A549 (cell line): ENCODE data around the gene AMACR. TPM values are rescaled to one million over a fixed set of nuclear protein-coding genes. Genes with fewer than 3 reads are reported as not detected.

Source experiments
- ATAC-seq, 2 experiments: fragments of 200-7000 bp in 1 of 2; fragments of >200 bp in 1 of 2; cut with Nextera tagmentation in 1 of 2; cut with Tn5 transposase in 1 of 2; 3 replicates each; pipeline versions ENCODE4 v1.8.0 to v1.9.1; 2018 to 2020; ENCODE audit warnings: mild to moderate bottlenecking in 1 of 2, moderate library complexity in 1 of 2
- CTCF ChIA-PET: fragments of 300-600 bp; sonication (Branson Sonifier 250); formaldehyde crosslinking; extraction: SDS; loops from one replicate; lab custom pipeline; 2021; ENCODE audit warnings: antibody characterized with exemption, inconsistent platforms; lab: Yijun Ruan, JAX
- POLR2A ChIA-PET: fragments of 350-600 bp; formaldehyde crosslinking; extraction: SDS; loops from one replicate; lab custom pipeline; 2021; ENCODE audit warnings: antibody characterized with exemption, inconsistent platforms; lab: Yijun Ruan, JAX
- DNase-seq, 2 experiments: peaks; one replicate each; pipeline versions ENCODE4 v3.0.0 to v3.0.0-alpha.2; 2011 to 2016; ENCODE audit warnings: low read depth in 1 of 2, low spot score in 1 of 2
- FAIRE-seq: peaks from 2 replicates; lab custom pipeline; 2011; peaks lifted over from hg19 to GRCh38; lab: Jason Lieb, UNC
- H3K27ac ChIP-seq, 2 experiments: fragments of >200 bp; sonication (Bioruptor Twin); formaldehyde crosslinking; 3 replicates each; pipeline ENCODE4 v1.5.1; 2016 to 2017
- H3K4me1 ChIP-seq: fragments of >200 bp; sonication (Bioruptor Twin); formaldehyde crosslinking; 3 replicates; pipeline ENCODE4 v1.6.1; 2016
- H3K4me2 ChIP-seq: fragments of >200 bp; sonication (Bioruptor Twin); formaldehyde crosslinking; 3 replicates; pipeline ENCODE4 v1.6.1; 2016
- H3K4me3 ChIP-seq: fragments of >200 bp; sonication (Bioruptor Twin); formaldehyde crosslinking; 3 replicates; pipeline ENCODE4 v1.5.1; 2016
- H3K9me3 ChIP-seq: fragments of >200 bp; sonication (Bioruptor Twin); formaldehyde crosslinking; 3 replicates; pipeline ENCODE4 v1.6.1; 2016
- CBX2 ChIP-seq: fragments of 200-600 bp; sonication (generic); IDR thresholded peaks from 2 replicates; pipeline ENCODE4 v1.6.1; 2016; ENCODE audit warnings: low read depth, mild to moderate bottlenecking, borderline replicate concordance
- CBX8 ChIP-seq: fragments of 200-600 bp; sonication (generic); IDR thresholded peaks from 2 replicates; pipeline ENCODE4 v1.6.1; 2016
- ESRRA ChIP-seq: fragments of 150-350 bp; IDR thresholded peaks from 2 replicates; pipeline ENCODE4 v1.6.1; 2014; ENCODE audit warnings: mild to moderate bottlenecking, low read length, borderline replicate concordance
- FOXS1 ChIP-seq: fragments of 250-450 bp; sonication (Bioruptor Pico); IDR thresholded peaks from 2 replicates; pipeline ENCODE4 v1.5.0; 2020; ENCODE audit warnings: mild to moderate bottlenecking, moderate library complexity
- HDAC2 ChIP-seq: fragments of 200-600 bp; sonication (generic); IDR thresholded peaks from 2 replicates; pipeline ENCODE4 v1.6.1; 2016
- HOXA7 ChIP-seq: fragments of 250-450 bp; sonication (Bioruptor Pico); IDR thresholded peaks from 2 replicates; pipeline ENCODE4 v1.5.0; 2020; ENCODE audit warnings: mild to moderate bottlenecking, moderate library complexity
- HOXB5 ChIP-seq: fragments of 250-450 bp; sonication (Bioruptor Pico); IDR thresholded peaks from 2 replicates; pipeline ENCODE4 v1.5.0; 2020; ENCODE audit warnings: mild to moderate bottlenecking, moderate library complexity
- JUN ChIP-seq, 2 experiments: fragments of >200 bp; sonication (Bioruptor Twin); formaldehyde crosslinking; IDR thresholded peaks; 2 replicates in 1 of 2; 3 replicates in 1 of 2; pipeline ENCODE4 v1.6.1; 2016 to 2017
- KDM5A ChIP-seq: fragments of 200-600 bp; sonication (generic); IDR thresholded peaks from 2 replicates; pipeline ENCODE4 v1.6.1; 2016; ENCODE audit warnings: antibody characterized with exemption, mild to moderate bottlenecking
- MAZ ChIP-seq: fragments of 150-350 bp; IDR thresholded peaks from 2 replicates; pipeline ENCODE4 v1.6.1; 2014; ENCODE audit warnings: antibody characterized with exemption, low read depth, low read length, borderline replicate concordance
- POLR2A ChIP-seq: IDR thresholded peaks from 2 replicates; pipeline ENCODE4 v1.6.1; 2012; ENCODE audit warnings: mild to moderate bottlenecking, low read length
- RARB ChIP-seq: fragments of 250-450 bp; sonication (Bioruptor Pico); IDR thresholded peaks from 2 replicates; pipeline ENCODE4 v1.8.0; 2021; ENCODE audit warnings: mild to moderate bottlenecking, moderate library complexity
- RFX5 ChIP-seq: fragments of 450-650 bp; IDR thresholded peaks from 2 replicates; pipeline ENCODE4 v1.7.1; 2014; ENCODE audit warnings: antibody characterized with exemption, mild to moderate bottlenecking, moderate library complexity
- TFCP2L1 ChIP-seq: fragments of 250-450 bp; sonication (Bioruptor Pico); IDR thresholded peaks from 2 replicates; pipeline ENCODE4 v1.5.0; 2021; ENCODE audit warnings: mild to moderate bottlenecking
- ZC3H11A ChIP-seq: fragments of 450-650 bp; IDR thresholded peaks from 2 replicates; pipeline ENCODE4 v1.6.1; 2014; ENCODE audit warnings: antibody characterized with exemption, mild to moderate bottlenecking
- ZFP36 ChIP-seq: fragments of 450-650 bp; IDR thresholded peaks from 2 replicates; pipeline ENCODE4 v1.6.1; 2014; ENCODE audit warnings: borderline replicate concordance; ENCODE audit not compliant: partially characterized antibody
- ZNF302 ChIP-seq: fragments of 250-450 bp; sonication (Bioruptor Pico); IDR thresholded peaks from 2 replicates; pipeline ENCODE4 v1.9.0; 2021; ENCODE audit warnings: inconsistent platforms, mild to moderate bottlenecking, moderate library complexity
- ZSCAN20 ChIP-seq: fragments of 250-450 bp; sonication (Bioruptor Pico); IDR thresholded peaks from 2 replicates; pipeline ENCODE4 v1.8.0; 2022; ENCODE audit warnings: mild to moderate bottlenecking, moderate library complexity
- WGBS: methylation state at CpG from one replicate; pipeline ENCODE4 v1.1.6; 2017; ENCODE audit errors: missing lambda C conversion rate; 5-methylcytosine and 5-hydroxymethylcytosine counted together
- polyA plus RNA-seq, 4 experiments: library from polyadenylated mRNA; depleted of rRNA in 3 of 4; stranded (reverse); fragments of >200 nt; fragmentation: RNase III in 1 of 4; extraction: RNeasy Plus Mini Kit Qiagen cat#74134 plus additional on column Dnase treatment in 1 of 4; gene quantifications; 2 replicates in 3 of 4; 3 replicates in 1 of 4; pipeline ENCODE4 v1.2.3, GENCODE V29; 2011 to 2017
- TF ChIP-seq, protein P1 (sequence below): fragments of 250-450 bp; sonication (Bioruptor Pico); IDR thresholded peaks from 2 replicates; pipeline ENCODE4 v1.5.0; 2020; ENCODE audit warnings: low read depth, mild to moderate bottlenecking, moderate library complexity
- TF ChIP-seq, protein P2 (sequence below): IDR thresholded peaks from 2 replicates; pipeline ENCODE4 v1.6.1; 2012
- TF ChIP-seq, protein P3 (sequence below): IDR thresholded peaks from 2 replicates; pipeline ENCODE4 v1.6.1; 2012
- TF ChIP-seq, protein P4 (sequence below): fragments of >200 bp; sonication (Bioruptor Twin); formaldehyde crosslinking; IDR thresholded peaks from 3 replicates; pipeline ENCODE4 v1.5.1; 2016
- TF ChIP-seq, protein P5 (sequence below): fragments of >200 bp; sonication (Bioruptor Twin); formaldehyde crosslinking; IDR thresholded peaks from 3 replicates; pipeline ENCODE4 v1.6.1; 2016
- TF ChIP-seq, protein P6 (sequence below): IDR thresholded peaks from 2 replicates; pipeline ENCODE4 v1.6.1; 2012; ENCODE audit warnings: low read depth, borderline replicate concordance
- TF ChIP-seq, protein P7 (sequence below): fragments of 200-600 bp; sonication (generic); IDR thresholded peaks from 2 replicates; pipeline ENCODE4 v1.6.1; 2016; ENCODE audit warnings: antibody characterized with exemption, mild to moderate bottlenecking, moderate library complexity

AMACR gene
- polyA plus RNA-seq, 2 of the 4 experiments (the other 2 are of a cell fraction), result 21.1 to 30.1 TPM

DNA sequence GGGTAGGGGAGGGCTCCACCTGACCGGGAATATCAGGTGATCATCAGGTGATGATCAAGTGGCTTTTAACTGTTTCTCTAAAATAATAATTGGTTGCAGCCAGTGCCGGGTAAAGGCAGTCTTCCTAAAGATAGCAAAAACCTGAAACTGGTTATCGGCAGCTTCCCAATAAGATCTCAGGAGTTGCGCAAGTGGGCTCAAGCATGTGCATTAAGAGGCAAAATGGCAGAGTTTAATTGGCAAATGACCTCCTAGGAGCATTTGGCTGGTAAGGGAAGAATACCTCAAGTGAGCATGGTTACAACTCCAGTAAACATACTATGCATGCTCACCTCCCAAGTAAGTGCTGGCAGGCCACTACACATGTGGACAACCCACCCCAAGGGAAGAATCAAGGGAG is 31.0 kb upstream of the AMACR start:
- no peak for FAIRE-seq

DNA sequence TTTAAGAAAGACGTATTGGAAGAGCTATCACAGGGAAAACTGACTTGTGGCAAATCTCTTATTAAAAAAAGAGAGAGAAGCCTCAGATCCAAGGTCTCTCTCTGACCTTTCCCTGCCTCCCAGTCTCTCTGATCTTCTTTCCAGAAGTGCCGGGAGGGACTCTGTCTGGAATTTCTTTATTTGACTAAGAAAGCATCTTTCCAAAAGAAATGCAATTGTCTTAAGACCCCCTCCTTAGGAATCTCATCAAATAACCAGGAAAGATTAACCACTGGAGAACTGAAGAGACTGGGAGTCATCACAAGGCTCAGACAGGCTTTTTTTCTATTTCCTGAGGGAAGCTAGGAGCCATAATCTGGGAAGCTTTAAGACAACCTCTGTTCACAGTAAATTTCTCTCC is 30.5 kb upstream of the AMACR start:
- H3K4me3 ChIP-seq, result no peak overlapping the region
- H3K4me1 ChIP-seq, result 0 out of 3 replicates have a peak, but pooled peaks cover 3% of the 10 kb centered on the region
- POLR2A ChIA-PET, result no interaction called here
- FAIRE-seq, result no peak
- TF ChIP-seq HOXB5 (CRISPR knock-in tag) (no peak), CBX2 (no peak), CBX8 (no peak), ZNF302 (no peak), HOXA7 (CRISPR knock-in tag) (no peak), KDM5A (no peak), MAZ (no peak), ZC3H11A (no peak)
- TF ChIP-seq, protein P1, sequence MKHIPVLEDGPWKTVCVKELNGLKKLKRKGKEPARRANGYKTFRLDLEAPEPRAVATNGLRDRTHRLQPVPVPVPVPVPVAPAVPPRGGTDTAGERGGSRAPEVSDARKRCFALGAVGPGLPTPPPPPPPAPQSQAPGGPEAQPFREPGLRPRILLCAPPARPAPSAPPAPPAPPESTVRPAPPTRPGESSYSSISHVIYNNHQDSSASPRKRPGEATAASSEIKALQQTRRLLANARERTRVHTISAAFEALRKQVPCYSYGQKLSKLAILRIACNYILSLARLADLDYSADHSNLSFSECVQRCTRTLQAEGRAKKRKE (CRISPR knock-in tag), result no peak
- ATAC-seq, result no peak
- H3K9me3 ChIP-seq, result no peaks in the 10 kb centered on the region
- CTCF ChIA-PET, result no interaction called here
- H3K27ac ChIP-seq, result no peak overlapping the region
- no peak overlapping the region for H3K4me2 ChIP-seq
- 33% methylated on average over 2 of the region's 2 CpGs for WGBS
- no peak for DNase-seq

More for the DNA sequence above, 31.0 kb upstream of the AMACR start:
- WGBS, result 78% methylated on average over 4 of the region's 4 CpGs
- POLR2A ChIA-PET, result no interaction called here
- DNase-seq, result no peak
- H3K4me2 ChIP-seq, result no peak overlapping the region
- TF ChIP-seq, protein P1 (CRISPR knock-in tag), result no peak
- no peak for TF ChIP-seq HOXA7 (CRISPR knock-in tag)
- TF ChIP-seq, protein P2, sequence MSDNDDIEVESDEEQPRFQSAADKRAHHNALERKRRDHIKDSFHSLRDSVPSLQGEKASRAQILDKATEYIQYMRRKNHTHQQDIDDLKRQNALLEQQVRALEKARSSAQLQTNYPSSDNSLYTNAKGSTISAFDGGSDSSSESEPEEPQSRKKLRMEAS, result no peak
- TF ChIP-seq, protein P3, sequence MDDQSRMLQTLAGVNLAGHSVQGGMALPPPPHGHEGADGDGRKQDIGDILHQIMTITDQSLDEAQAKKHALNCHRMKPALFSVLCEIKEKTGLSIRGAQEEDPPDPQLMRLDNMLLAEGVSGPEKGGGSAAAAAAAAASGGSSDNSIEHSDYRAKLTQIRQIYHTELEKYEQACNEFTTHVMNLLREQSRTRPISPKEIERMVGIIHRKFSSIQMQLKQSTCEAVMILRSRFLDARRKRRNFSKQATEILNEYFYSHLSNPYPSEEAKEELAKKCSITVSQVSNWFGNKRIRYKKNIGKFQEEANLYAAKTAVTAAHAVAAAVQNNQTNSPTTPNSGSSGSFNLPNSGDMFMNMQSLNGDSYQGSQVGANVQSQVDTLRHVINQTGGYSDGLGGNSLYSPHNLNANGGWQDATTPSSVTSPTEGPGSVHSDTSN, result no peak
- TF ChIP-seq CBX8, result no peak
- TF ChIP-seq POLR2A, result no peak
- TF ChIP-seq, protein P4, sequence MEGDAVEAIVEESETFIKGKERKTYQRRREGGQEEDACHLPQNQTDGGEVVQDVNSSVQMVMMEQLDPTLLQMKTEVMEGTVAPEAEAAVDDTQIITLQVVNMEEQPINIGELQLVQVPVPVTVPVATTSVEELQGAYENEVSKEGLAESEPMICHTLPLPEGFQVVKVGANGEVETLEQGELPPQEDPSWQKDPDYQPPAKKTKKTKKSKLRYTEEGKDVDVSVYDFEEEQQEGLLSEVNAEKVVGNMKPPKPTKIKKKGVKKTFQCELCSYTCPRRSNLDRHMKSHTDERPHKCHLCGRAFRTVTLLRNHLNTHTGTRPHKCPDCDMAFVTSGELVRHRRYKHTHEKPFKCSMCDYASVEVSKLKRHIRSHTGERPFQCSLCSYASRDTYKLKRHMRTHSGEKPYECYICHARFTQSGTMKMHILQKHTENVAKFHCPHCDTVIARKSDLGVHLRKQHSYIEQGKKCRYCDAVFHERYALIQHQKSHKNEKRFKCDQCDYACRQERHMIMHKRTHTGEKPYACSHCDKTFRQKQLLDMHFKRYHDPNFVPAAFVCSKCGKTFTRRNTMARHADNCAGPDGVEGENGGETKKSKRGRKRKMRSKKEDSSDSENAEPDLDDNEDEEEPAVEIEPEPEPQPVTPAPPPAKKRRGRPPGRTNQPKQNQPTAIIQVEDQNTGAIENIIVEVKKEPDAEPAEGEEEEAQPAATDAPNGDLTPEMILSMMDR, result no peak
- no peak for TF ChIP-seq TFCP2L1 (CRISPR knock-in tag)
- no peak for TF ChIP-seq FOXS1 (CRISPR knock-in tag)
- TF ChIP-seq, protein P5, sequence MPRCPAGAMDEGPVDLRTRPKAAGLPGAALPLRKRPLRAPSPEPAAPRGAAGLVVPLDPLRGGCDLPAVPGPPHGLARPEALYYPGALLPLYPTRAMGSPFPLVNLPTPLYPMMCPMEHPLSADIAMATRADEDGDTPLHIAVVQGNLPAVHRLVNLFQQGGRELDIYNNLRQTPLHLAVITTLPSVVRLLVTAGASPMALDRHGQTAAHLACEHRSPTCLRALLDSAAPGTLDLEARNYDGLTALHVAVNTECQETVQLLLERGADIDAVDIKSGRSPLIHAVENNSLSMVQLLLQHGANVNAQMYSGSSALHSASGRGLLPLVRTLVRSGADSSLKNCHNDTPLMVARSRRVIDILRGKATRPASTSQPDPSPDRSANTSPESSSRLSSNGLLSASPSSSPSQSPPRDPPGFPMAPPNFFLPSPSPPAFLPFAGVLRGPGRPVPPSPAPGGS, result no peak
- no peaks in the 10 kb centered on the region for H3K9me3 ChIP-seq
- CTCF ChIA-PET, result no interaction called here
- no peak overlapping the region for H3K4me3 ChIP-seq
- 0 out of 3 replicates have a peak, but pooled peaks cover 3% of the 10 kb centered on the region for H3K4me1 ChIP-seq
- no peak overlapping the region for H3K27ac ChIP-seq
- ATAC-seq, result no peak

DNA sequence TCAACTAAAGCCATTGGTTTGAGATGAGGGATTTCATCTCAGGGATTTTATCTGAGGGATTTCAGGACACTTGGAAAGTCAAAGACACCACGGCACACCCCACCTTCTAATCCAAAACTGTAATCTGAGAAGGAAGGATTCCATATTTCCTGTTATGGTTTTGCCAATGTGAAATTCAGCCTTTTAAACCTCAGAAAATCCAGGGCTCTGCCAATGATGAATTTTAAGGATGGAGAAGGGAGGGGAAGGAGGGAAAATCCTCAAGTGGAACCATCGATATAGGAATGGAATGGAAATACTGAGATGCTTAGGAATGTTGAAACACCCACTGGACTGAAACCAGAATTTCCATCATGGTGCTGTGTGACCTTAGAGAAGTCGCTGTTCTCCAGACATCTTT is 29.9 kb upstream of the AMACR start:
- Histone ChIP-seq H3K9me3 (no peaks in the 10 kb centered on the region), H3K4me1 (0 out of 3 replicates have a peak, but pooled peaks cover 3% of the 10 kb centered on the region), H3K4me2 (no peak overlapping the region), H3K4me3 (no peak overlapping the region), H3K27ac (no peak overlapping the region)
- FAIRE-seq (no peak), ATAC-seq (no peak), DNase-seq (no peak)
- CTCF ChIA-PET, result no interaction called here
- POLR2A ChIA-PET, result no interaction called here
- 40% methylated on average over 3 of the region's 3 CpGs for WGBS
- TF ChIP-seq JUN (IDR thresholded peaks at IDR 0.05) (no peak), CBX2 (no peak), HDAC2 (no peak), RARB (no peak), ESRRA (no peak), ZFP36 (no peak), RFX5 (no peak), ZSCAN20 (no peak)
- TF ChIP-seq, protein P6, sequence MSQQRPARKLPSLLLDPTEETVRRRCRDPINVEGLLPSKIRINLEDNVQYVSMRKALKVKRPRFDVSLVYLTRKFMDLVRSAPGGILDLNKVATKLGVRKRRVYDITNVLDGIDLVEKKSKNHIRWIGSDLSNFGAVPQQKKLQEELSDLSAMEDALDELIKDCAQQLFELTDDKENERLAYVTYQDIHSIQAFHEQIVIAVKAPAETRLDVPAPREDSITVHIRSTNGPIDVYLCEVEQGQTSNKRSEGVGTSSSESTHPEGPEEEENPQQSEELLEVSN, result no peak
- TF ChIP-seq, protein P7, sequence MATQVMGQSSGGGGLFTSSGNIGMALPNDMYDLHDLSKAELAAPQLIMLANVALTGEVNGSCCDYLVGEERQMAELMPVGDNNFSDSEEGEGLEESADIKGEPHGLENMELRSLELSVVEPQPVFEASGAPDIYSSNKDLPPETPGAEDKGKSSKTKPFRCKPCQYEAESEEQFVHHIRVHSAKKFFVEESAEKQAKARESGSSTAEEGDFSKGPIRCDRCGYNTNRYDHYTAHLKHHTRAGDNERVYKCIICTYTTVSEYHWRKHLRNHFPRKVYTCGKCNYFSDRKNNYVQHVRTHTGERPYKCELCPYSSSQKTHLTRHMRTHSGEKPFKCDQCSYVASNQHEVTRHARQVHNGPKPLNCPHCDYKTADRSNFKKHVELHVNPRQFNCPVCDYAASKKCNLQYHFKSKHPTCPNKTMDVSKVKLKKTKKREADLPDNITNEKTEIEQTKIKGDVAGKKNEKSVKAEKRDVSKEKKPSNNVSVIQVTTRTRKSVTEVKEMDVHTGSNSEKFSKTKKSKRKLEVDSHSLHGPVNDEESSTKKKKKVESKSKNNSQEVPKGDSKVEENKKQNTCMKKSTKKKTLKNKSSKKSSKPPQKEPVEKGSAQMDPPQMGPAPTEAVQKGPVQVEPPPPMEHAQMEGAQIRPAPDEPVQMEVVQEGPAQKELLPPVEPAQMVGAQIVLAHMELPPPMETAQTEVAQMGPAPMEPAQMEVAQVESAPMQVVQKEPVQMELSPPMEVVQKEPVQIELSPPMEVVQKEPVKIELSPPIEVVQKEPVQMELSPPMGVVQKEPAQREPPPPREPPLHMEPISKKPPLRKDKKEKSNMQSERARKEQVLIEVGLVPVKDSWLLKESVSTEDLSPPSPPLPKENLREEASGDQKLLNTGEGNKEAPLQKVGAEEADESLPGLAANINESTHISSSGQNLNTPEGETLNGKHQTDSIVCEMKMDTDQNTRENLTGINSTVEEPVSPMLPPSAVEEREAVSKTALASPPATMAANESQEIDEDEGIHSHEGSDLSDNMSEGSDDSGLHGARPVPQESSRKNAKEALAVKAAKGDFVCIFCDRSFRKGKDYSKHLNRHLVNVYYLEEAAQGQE, result no peak
